SK-N-MC (cell line): ENCODE measurements around the gene NOP16.

ENCODE experiments used
- EZH2 ChIP-seq: fragments of 200-600 bp; sonication (generic); IDR thresholded peaks from one replicate; pipeline ENCODE4 v1.6.1; 2017; ENCODE audit warnings: antibody characterized with exemption
- POLR2AphosphoS5 ChIP-seq: IDR thresholded peaks from 2 replicates; pipeline ENCODE4 v1.6.1; 2012; ENCODE audit warnings: mild to moderate bottlenecking, low read depth, low read length, borderline replicate concordance

- TF ChIP-seq POLR2AphosphoS5 (peak; percentile 4; the same call in 1 of the 2 replicates), EZH2 (no peak)
Measured at GRCh38 chr5:176384991-176385390, 3.4 kb downstream of the NOP16 start.
